H1 (cell line): Measurements from ENCODE around the gene KCNJ16. TPM values are rescaled to one million over a fixed set of nuclear protein-coding genes. Genes with fewer than 3 reads are reported as not detected.

ENCODE experiments used
- CTCF ChIA-PET: fragments of 300-600 bp; sonication (Branson Sonifier 250); formaldehyde crosslinking; loops from one replicate; lab custom pipeline; 2021; ENCODE audit not compliant: partially characterized antibody; lab: Charles Lee
- POLR2A ChIA-PET: fragments of 300-600 bp; sonication (Branson Sonifier 250); formaldehyde crosslinking; loops from one replicate; lab custom pipeline; 2021; ENCODE audit warnings: inconsistent platforms; ENCODE audit not compliant: partially characterized antibody; lab: Charles Lee
- DNase-seq, 2 experiments: peaks; one replicate each; pipeline versions ENCODE4 v3.0.0 to v3.0.0-alpha.2; 2010 to 2022; ENCODE audit warnings: low spot score in 2 of 2, low read depth in 1 of 2, mixed read lengths in 1 of 2
- FAIRE-seq: peaks from 2 replicates; lab custom pipeline; 2011; peaks lifted over from hg19 to GRCh38; lab: Jason Lieb, UNC
- H2AFZ ChIP-seq: 2 replicates; pipeline ENCODE4 v1.8.1; 2012; ENCODE audit warnings: low read length, inconsistent platforms
- H2AK5ac ChIP-seq: 2 replicates; pipeline ENCODE4 v1.6.1; 2013; ENCODE audit warnings: low read depth, low read length
- H2BK120ac ChIP-seq: replicated peaks from 2 replicates; pipeline ENCODE3; 2013; ENCODE audit warnings: low read depth, low read length, inconsistent platforms
- H2BK12ac ChIP-seq: 2 replicates; pipeline ENCODE4 v1.6.1; 2013; ENCODE audit warnings: low read depth, low read length
- H2BK15ac ChIP-seq: 2 replicates; pipeline ENCODE4 v1.6.1; 2013; ENCODE audit warnings: low read length
- H2BK20ac ChIP-seq: 2 replicates; pipeline ENCODE4 v1.6.1; 2013; ENCODE audit warnings: low read length
- H2BK5ac ChIP-seq: 2 replicates; pipeline ENCODE4 v1.6.1; 2013; ENCODE audit warnings: low read depth, low read length
- H3K14ac ChIP-seq: 2 replicates; pipeline ENCODE4 v1.6.1; 2013; ENCODE audit warnings: inconsistent platforms; ENCODE audit not compliant: insufficient read length
- H3K18ac ChIP-seq: 2 replicates; pipeline ENCODE4 v1.6.1; 2013; ENCODE audit warnings: low read length; ENCODE audit errors: extremely low read depth
- H3K23ac ChIP-seq: 2 replicates; pipeline ENCODE4 v1.6.1; 2013; ENCODE audit warnings: inconsistent platforms; ENCODE audit not compliant: insufficient read length
- H3K23me2 ChIP-seq: 2 replicates; pipeline ENCODE4 v1.6.1; 2013; ENCODE audit warnings: low read depth, low read length
- H3K27ac ChIP-seq: 2 replicates; pipeline ENCODE4 v1.6.1; 2011; ENCODE audit warnings: low read depth, low read length, inconsistent platforms
- H3K27me3 ChIP-seq, 4 experiments: replicated peaks in 1 of 4; 1 replicate in 1 of 4; 2 replicates in 3 of 4; pipeline versions ENCODE4 v1.6.1 to v1.8.1; 2011 to 2013; ENCODE audit warnings: low read length in 3 of 4, mild to moderate bottlenecking in 3 of 4, inconsistent platforms in 2 of 4, mixed read lengths in 2 of 4, moderate library complexity in 1 of 4; ENCODE audit not compliant: control insufficient read depth in 3 of 4, insufficient read depth in 3 of 4; ENCODE audit errors: extremely low read depth in 1 of 4
- H3K36me3 ChIP-seq, 4 experiments: 2 replicates each; pipeline versions ENCODE4 v1.6.1 to v1.8.1; 2011 to 2013; ENCODE audit warnings: mild to moderate bottlenecking in 4 of 4, low read length in 3 of 4, moderate library complexity in 2 of 4, control low read depth in 1 of 4, inconsistent platforms in 1 of 4; ENCODE audit not compliant: insufficient read depth in 4 of 4, control insufficient read depth in 2 of 4
- H3K4ac ChIP-seq: replicated peaks from 2 replicates; pipeline ENCODE3; 2013; ENCODE audit warnings: low read length, low read depth, mixed read lengths, inconsistent platforms; ENCODE audit not compliant: insufficient read length
- H3K4me1 ChIP-seq, 4 experiments: replicated peaks in 1 of 4; 1 replicate in 1 of 4; 2 replicates in 3 of 4; pipeline versions ENCODE4 v1.6.1 to v1.8.1; 2011 to 2013; ENCODE audit warnings: low read length in 3 of 4, inconsistent platforms in 2 of 4, mixed read lengths in 1 of 4; ENCODE audit not compliant: insufficient read depth in 4 of 4, control insufficient read depth in 3 of 4
- H3K4me2 ChIP-seq, 2 experiments: 2 replicates each; pipeline versions ENCODE4 v1.6.1 to v1.8.1; 2011 to 2013; ENCODE audit warnings: low read depth in 2 of 2, low read length in 2 of 2, control low read depth in 1 of 2, inconsistent platforms in 1 of 2, mild to moderate bottlenecking in 1 of 2; ENCODE audit not compliant: insufficient read depth in 1 of 2
- H3K4me3 ChIP-seq, 4 experiments: fragments of 200-600, 300-600 bp in 1 of 4; sonication (generic), shearing (Covaris generic), sonication (Bioruptor Twin) in 1 of 4; 2 replicates each; pipeline versions ENCODE4 v1.5.1 to v1.8.1; 2011 to 2016; ENCODE audit warnings: low read length in 4 of 4, low read depth in 3 of 4, control low read depth in 2 of 4, inconsistent platforms in 2 of 4, mild to moderate bottlenecking in 2 of 4, mixed read lengths in 1 of 4, moderate library complexity in 1 of 4; ENCODE audit not compliant: insufficient read depth in 2 of 4; ENCODE audit errors: extremely low read depth in 1 of 4
- H3K56ac ChIP-seq: replicated peaks from 2 replicates; pipeline ENCODE3; 2013; ENCODE audit warnings: low read depth, mild to moderate bottlenecking, mixed read lengths, low read length, inconsistent platforms; ENCODE audit not compliant: insufficient read length
- H3K79me1 ChIP-seq: 2 replicates; pipeline ENCODE4 v1.6.1; 2013; ENCODE audit warnings: low read depth, low read length, control low read depth
- H3K79me2 ChIP-seq, 2 experiments: 2 replicates each; pipeline versions ENCODE4 v1.6.1 to v1.8.1; 2012 to 2013; ENCODE audit warnings: low read length in 2 of 2, mild to moderate bottlenecking in 2 of 2, inconsistent platforms in 1 of 2; ENCODE audit not compliant: insufficient read depth in 2 of 2, control insufficient read depth in 1 of 2
- H3K9ac ChIP-seq, 4 experiments: replicated peaks in 1 of 4; 1 replicate in 1 of 4; 2 replicates in 3 of 4; pipeline versions ENCODE4 v1.6.1 to v1.8.1; 2011 to 2013; ENCODE audit warnings: low read depth in 3 of 4, low read length in 3 of 4, control low read depth in 2 of 4, mild to moderate bottlenecking in 2 of 4, moderate library complexity in 2 of 4, inconsistent platforms in 1 of 4; ENCODE audit errors: extremely low read depth in 1 of 4
- H3K9me3 ChIP-seq, 2 experiments: 2 replicates each; pipeline versions ENCODE4 v1.6.1 to v1.8.1; 2012 to 2013; ENCODE audit warnings: mild to moderate bottlenecking in 2 of 2, moderate library complexity in 2 of 2, control low read depth in 1 of 2, inconsistent platforms in 1 of 2, low read depth in 1 of 2, low read length in 1 of 2, mixed read lengths in 1 of 2; ENCODE audit not compliant: insufficient read depth in 2 of 2
- H4K20me1 ChIP-seq, 2 experiments: replicated peaks in 1 of 2; 2 replicates each; pipeline versions ENCODE3 to v1.8.1; 2011 to 2013; ENCODE audit warnings: inconsistent platforms in 2 of 2, low read length in 2 of 2, mild to moderate bottlenecking in 1 of 2; ENCODE audit not compliant: insufficient read depth in 2 of 2, control insufficient read depth in 1 of 2
- H4K5ac ChIP-seq: 2 replicates; pipeline ENCODE4 v1.6.1; 2013; ENCODE audit warnings: low read length, low read depth, mixed read lengths, inconsistent platforms; ENCODE audit not compliant: insufficient read length
- H4K8ac ChIP-seq: 2 replicates; pipeline ENCODE4 v1.8.0; 2013; ENCODE audit warnings: mild to moderate bottlenecking, moderate library complexity, low read length, inconsistent platforms; ENCODE audit not compliant: insufficient read depth; ENCODE audit errors: extremely low read depth
- H4K91ac ChIP-seq: replicated peaks from 2 replicates; pipeline ENCODE3; 2013; ENCODE audit warnings: low read length, mixed read lengths, inconsistent platforms; ENCODE audit not compliant: insufficient read length
- JUN ChIP-seq: IDR thresholded peaks from 2 replicates; pipeline ENCODE4 v1.6.1; 2011; ENCODE audit warnings: low read depth, mild to moderate bottlenecking, improper control_type of control experiment, low read length
- POU5F1 ChIP-seq: IDR thresholded peaks from 2 replicates; pipeline ENCODE4 v1.6.1; 2011; ENCODE audit warnings: low read depth, mild to moderate bottlenecking, low read length, moderate library complexity
- WGBS, 2 experiments: shearing (Covaris generic) in 1 of 2; methylation state at CpG; one replicate each; pipeline versions ENCODE4 v1.1.6 to v1.1.7; 2013 to 2015; ENCODE audit warnings: low lambda C conversion rate in 2 of 2, mixed read lengths in 2 of 2, inconsistent platforms in 1 of 2, low coverage in 1 of 2, missing lambda C conversion rate in 1 of 2; ENCODE audit not compliant: insufficient replicate concordance in 2 of 2, insufficient coverage in 1 of 2, insufficient read length in 1 of 2; ENCODE audit errors: extremely low coverage in 1 of 2, missing lambda C conversion rate in 1 of 2; 5-methylcytosine and 5-hydroxymethylcytosine counted together
- polyA plus RNA-seq, 7 experiments: library from polyadenylated mRNA; depleted of rRNA in 3 of 7; stranded (reverse) in 5 of 7; unstranded in 2 of 7; fragments of >200 nt in 5 of 7; fragments of 200-250 nt in 2 of 7; gene quantifications; 1 replicate in 5 of 7; 2 replicates in 1 of 7; 4 replicates in 1 of 7; pipeline versions ENCODE4 v1.2.1 to v1.2.3, GENCODE V29; 2011 to 2013; ENCODE audit warnings: missing spikeins in 2 of 7, mixed read lengths in 2 of 7
- total RNA-seq: library from RNA; stranded (reverse); fragmentation: NEBNext Ultra II Directional; extraction: Animal tissue kit (Norgen Biotek cat#: 25700); gene quantifications from 2 replicates; pipeline ENCODE4 v1.2.1, GENCODE V29; 2021

Gene KCNJ16
- total and polyA plus RNA-seq, 2 of the 8 experiments (the other 6 are each of a cell fraction or from before 2014, with no cell fraction given): not detected

GRCh38 chr17:70121126-70121525, 46.1 kb downstream of the KCNJ16 start:
- H3K9me3 ChIP-seq: peaks cover 10 to 12% of the 10 kb centered on the region in 2 experiments; a peak in 2 of 4 replicates
- H3K56ac ChIP-seq: no peak overlapping the region
- no peaks in the 10 kb centered on the region for H4K20me1 ChIP-seq
- no peak overlapping the region for H4K91ac ChIP-seq
- ChIA-PET POLR2A (no interaction called here), CTCF (no interaction called here)
- no peak overlapping the region for H3K23ac ChIP-seq
- 91% methylated on average over 3 of the region's 3 CpGs; no CpG with 5 or more reads in 1 of the 2 experiments for WGBS, 2 experiments
- no peaks in the 10 kb centered on the region for H3K23me2 ChIP-seq
- H3K4me1 ChIP-seq: no peaks in the 10 kb centered on the region
- no peak overlapping the region for H2AFZ ChIP-seq
- H4K5ac ChIP-seq: no peak overlapping the region
- H3K36me3 ChIP-seq: no peaks in the 10 kb centered on the region
- no peak overlapping the region for H2BK20ac ChIP-seq
- no peak overlapping the region for H3K4me3 ChIP-seq
- H4K8ac ChIP-seq: no peak overlapping the region
- no peak overlapping the region for H3K27ac ChIP-seq
- no peak overlapping the region for H2BK15ac ChIP-seq
- H3K18ac ChIP-seq: no peak overlapping the region
- no peak for DNase-seq
- H3K14ac ChIP-seq: no peak overlapping the region
- no peak overlapping the region for H3K9ac ChIP-seq
- no peaks in the 10 kb centered on the region for H3K27me3 ChIP-seq
- no peak overlapping the region for H3K4me2 ChIP-seq
- H3K79me1 ChIP-seq: no peaks in the 10 kb centered on the region
- H2BK5ac ChIP-seq: no peak overlapping the region
- H3K79me2 ChIP-seq: no peaks in the 10 kb centered on the region
- no peak overlapping the region for H2BK12ac ChIP-seq
- H3K4ac ChIP-seq: no peak overlapping the region
- FAIRE-seq: no peak
- no peak overlapping the region for H2AK5ac ChIP-seq
- no peak overlapping the region for H2BK120ac ChIP-seq
- TF ChIP-seq POU5F1: no peak
- no peak for TF ChIP-seq JUN
